Measurements from ENCODE around the gene RPS6KA2. TPM values are rescaled to one million over a fixed set of nuclear protein-coding genes. Genes with fewer than 3 reads are reported as not detected.
"Not testable (repeated sequence)": the region's sequence is repeated elsewhere in the genome, so short reads cannot be mapped to it uniquely, and the experiment has no call there.

The RPS6KA2 gene
- total and polyA plus RNA-seq, 2 experiments from 2014 or later: 19.3 to 24.0 TPM

DNA sequence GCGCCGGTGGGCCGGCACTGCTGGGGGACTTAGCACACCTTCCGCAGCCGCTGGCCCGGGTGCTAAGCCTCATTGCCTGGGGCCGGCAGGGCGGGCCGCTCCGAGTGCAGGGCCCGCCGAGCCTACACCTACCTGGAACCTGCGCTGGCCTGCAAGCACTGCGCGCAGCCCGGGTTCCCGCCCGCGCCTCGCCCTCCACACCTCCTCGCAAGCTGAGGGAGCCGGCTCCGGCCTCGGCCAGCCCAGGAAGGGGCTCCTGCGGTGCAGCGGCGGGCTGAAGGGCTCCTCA, 233.6 kb downstream of the RPS6KA2 start:
- no peak overlapping the region for H3K27ac ChIP-seq
- TF ChIP-seq, protein P1, sequence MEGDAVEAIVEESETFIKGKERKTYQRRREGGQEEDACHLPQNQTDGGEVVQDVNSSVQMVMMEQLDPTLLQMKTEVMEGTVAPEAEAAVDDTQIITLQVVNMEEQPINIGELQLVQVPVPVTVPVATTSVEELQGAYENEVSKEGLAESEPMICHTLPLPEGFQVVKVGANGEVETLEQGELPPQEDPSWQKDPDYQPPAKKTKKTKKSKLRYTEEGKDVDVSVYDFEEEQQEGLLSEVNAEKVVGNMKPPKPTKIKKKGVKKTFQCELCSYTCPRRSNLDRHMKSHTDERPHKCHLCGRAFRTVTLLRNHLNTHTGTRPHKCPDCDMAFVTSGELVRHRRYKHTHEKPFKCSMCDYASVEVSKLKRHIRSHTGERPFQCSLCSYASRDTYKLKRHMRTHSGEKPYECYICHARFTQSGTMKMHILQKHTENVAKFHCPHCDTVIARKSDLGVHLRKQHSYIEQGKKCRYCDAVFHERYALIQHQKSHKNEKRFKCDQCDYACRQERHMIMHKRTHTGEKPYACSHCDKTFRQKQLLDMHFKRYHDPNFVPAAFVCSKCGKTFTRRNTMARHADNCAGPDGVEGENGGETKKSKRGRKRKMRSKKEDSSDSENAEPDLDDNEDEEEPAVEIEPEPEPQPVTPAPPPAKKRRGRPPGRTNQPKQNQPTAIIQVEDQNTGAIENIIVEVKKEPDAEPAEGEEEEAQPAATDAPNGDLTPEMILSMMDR (IDR thresholded peaks at IDR 0.05; ENCODE audit: low read depth, low read length): no peak
- no peaks in the 10 kb centered on the region for H3K9me3 ChIP-seq (ENCODE audit: low read depth)
- H3K4me3 ChIP-seq: no peak overlapping the region
- no peaks in the 10 kb centered on the region for H3K27me3 ChIP-seq
- no peaks in the 10 kb centered on the region for H3K4me1 ChIP-seq (ENCODE audit: low read depth)
- H3K36me3 ChIP-seq: no peaks in the 10 kb centered on the region
- no peak for DNase-seq (ENCODE audit: low read depth in 1 of 2, low spot score in 1 of 2)

DNA sequence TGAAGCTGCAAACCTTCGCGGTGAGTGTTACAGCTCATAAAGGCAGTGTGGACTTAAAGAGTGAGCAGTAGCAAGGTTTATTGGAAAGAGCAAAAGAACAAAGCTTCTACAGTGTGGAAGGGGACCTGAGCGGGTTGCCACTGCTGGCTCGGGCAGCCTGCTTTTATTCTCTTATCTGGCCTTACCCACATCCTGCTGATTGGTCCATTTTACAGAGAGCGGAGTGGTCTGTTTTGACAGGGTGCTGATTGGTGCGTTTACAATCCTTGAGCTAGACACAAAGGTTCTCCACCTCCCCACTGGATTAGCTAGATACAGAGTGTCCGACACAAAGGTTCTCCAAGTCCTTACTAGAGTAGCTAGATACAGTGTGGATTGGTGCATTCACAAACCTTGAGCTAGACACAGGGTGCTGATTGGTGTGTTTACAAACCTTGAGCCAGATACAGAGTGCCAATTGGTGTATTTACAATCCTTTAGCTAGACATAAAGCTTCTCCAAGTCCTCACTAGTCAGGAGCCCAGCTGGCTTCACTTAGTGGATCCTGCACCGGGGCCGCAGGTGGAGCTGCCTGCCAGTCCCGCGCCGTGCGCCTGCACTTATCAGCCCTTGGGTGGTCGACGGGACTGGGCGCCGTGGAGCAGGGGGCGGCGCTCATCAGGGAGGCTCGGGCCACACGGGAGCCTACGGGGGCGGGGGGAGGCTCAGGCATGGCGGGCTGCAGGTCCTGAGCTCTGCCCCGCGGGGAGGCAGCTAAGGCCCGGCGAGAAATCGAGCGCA, 234.1 kb downstream of the RPS6KA2 start:
- not testable (repeated sequence) for H3K27me3 ChIP-seq; DNase-seq (ENCODE audit: low read depth in 1 of 2, low spot score in 1 of 2); H3K4me3 ChIP-seq; H3K36me3 ChIP-seq; H3K9me3 ChIP-seq (ENCODE audit: low read depth); H3K4me1 ChIP-seq (ENCODE audit: low read depth); H3K27ac ChIP-seq

DNA sequence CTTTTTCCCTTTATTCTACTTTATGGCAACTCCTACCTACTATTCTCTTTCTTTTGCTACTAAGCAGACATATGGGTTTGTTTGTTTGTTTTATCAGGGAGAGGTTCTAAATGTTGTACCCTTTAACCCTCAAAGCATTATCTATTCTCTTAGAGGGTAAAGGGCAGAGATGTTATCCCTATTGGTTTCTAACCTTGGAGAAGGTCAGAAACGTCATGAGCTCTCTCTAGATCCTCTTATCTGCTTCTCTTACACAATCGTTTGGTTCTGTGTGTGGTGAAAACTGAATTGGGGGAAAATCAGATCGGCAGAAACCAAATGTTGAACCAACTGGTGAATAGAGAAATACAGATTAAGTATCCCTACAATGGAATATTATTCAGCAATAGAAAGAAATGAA, 237.9 kb downstream of the RPS6KA2 start:
- TF ChIP-seq, protein P1 (IDR thresholded peaks at IDR 0.05; ENCODE audit: low read depth, low read length): no peak
- Histone ChIP-seq H3K4me3 (no peak overlapping the region), H3K9me3 (ENCODE audit: low read depth) (no peaks in the 10 kb centered on the region), H3K36me3 (no peaks in the 10 kb centered on the region), H3K27me3 (no peaks in the 10 kb centered on the region), H3K4me1 (ENCODE audit: low read depth) (no peaks in the 10 kb centered on the region), H3K27ac (no peak overlapping the region)
- DNase-seq (ENCODE audit: low read depth in 1 of 2, low spot score in 1 of 2): no peak

DNA sequence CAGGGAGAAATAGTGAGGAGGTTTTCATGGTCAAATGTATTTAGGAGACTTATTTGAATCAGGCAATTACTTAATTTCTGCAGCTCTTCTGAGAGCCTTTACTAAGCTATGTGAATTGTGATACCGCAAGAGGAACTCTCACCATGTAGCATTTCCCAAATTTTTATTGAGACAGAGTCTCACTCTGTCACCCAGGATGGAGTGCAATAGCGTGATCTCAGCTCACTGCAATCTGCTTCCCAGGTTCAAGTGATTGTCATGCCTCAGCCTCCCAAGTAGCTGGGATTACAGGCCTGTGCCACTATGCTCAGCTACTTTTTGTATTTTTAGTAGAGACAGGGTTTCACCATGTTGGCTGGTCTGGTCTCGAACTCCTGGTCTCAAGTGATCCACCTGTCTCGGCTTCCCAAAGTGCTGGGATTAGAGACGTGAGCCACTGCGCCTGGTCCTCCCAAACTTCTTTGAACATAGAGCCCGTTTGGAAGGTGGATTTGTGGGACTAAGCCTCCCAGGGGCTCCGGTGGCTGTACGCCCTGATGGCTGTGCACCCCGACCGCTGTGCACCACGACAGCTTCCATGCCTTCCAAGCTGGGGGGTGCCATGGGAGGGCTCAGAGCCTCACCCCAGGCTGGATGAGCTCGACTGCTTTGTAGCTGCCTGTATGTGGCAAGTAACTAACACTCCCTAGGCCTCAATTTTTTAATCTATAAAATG, 238.6 kb downstream of the RPS6KA2 start:
- TF ChIP-seq, protein P1 (IDR thresholded peaks at IDR 0.05; ENCODE audit: low read depth, low read length): no peak
- H3K9me3 ChIP-seq (ENCODE audit: low read depth): no peaks in the 10 kb centered on the region
- no peaks in the 10 kb centered on the region for H3K36me3 ChIP-seq
- H3K27me3 ChIP-seq: no peaks in the 10 kb centered on the region
- no peak overlapping the region for H3K4me3 ChIP-seq
- DNase-seq (ENCODE audit: low read depth in 1 of 2, low spot score in 1 of 2): no peak
- no peak overlapping the region for H3K27ac ChIP-seq
- H3K4me1 ChIP-seq (ENCODE audit: low read depth): no peaks in the 10 kb centered on the region

DNA sequence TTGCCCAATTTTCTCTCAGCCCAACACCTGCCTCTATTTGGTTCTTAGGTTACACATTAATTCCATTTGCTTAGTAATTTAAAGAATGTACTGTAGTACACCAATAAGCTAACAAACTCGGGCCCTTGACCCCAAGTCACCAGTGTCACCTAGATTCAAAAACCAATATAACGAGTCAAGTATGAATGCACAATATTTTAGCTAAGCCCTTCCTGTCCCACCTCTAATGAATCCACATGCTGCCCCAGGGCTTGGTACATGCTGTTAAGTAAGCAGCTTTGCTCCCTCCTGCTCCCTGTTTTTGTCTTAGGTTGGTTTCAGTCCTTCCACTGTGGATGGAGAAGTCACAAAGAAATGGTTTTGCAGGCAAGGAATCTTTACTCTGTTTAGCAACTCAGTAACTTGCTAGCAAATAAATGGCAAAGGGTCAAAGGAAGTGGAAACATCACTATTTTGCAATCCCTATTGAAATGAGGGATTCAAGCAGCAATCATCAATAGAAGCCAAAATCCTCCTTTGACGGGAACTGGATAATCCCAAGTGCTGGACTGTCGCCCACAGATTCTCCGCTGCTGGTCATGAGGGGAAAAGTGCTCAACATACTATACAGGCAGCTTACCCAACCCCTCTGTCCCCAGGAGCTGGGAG, 239.3 kb downstream of the RPS6KA2 start:
- H3K27ac ChIP-seq: no peak overlapping the region
- H3K9me3 ChIP-seq (ENCODE audit: low read depth): no peaks in the 10 kb centered on the region
- no peaks in the 10 kb centered on the region for H3K27me3 ChIP-seq
- TF ChIP-seq, protein P1 (IDR thresholded peaks at IDR 0.05; ENCODE audit: low read depth, low read length): no peak
- no peak overlapping the region for H3K4me3 ChIP-seq
- no peak for DNase-seq (ENCODE audit: low read depth in 1 of 2, low spot score in 1 of 2)
- no peaks in the 10 kb centered on the region for H3K4me1 ChIP-seq (ENCODE audit: low read depth)
- H3K36me3 ChIP-seq: no peaks in the 10 kb centered on the region

DNA sequence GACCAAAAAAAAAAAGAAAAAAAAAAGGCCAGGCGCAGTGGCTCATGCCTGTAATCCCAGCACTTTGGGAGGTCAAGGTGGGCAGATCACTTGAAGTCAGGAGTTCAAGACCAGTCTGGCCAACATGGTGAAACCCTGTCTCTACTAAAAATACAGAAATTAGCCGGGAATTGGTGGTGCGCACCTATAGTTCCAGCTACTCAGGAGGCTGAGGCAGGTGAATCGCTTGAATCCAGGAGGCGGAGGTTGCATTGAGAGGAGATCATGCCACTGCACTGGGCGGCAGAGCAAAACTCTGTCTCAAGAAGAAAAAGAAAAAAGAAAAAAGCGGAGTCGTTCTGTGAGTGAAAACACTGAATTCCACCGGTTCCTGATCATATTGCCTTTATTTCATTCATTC, 240.0 kb downstream of the RPS6KA2 start:
- H3K27ac ChIP-seq; H3K27me3 ChIP-seq; H3K36me3 ChIP-seq; H3K4me1 ChIP-seq (ENCODE audit: low read depth); H3K4me3 ChIP-seq; H3K9me3 ChIP-seq (ENCODE audit: low read depth); DNase-seq (ENCODE audit: low read depth in 1 of 2, low spot score in 1 of 2): not testable (repeated sequence)
